ENCODE data around the gene SAXO2. TPM values are rescaled to one million over a fixed set of nuclear protein-coding genes. Genes with fewer than 3 reads are reported as not detected.
"Not testable (repeated sequence)": the region's sequence is repeated elsewhere in the genome, so short reads cannot be mapped to it uniquely, and the experiment has no call there.

Gene SAXO2
- total and polyA plus RNA-seq, 11 donors: 0.32 to 3.6 (median 2.1) TPM; not detected in 1

- DNase-seq: peak in 1 of 5 donors; percentile 58
- 80 to 90% (median 86%) methylated on average over 7 to 16 of the region's 19 CpGs for WGBS, 4 donors
These were observed 57.1 kb downstream of the SAXO2 start for GRCh38 chr15:82319522-82320278.

GRCh38 chr15:82320861-82321260 lies 58.2 kb downstream of the SAXO2 start:
- H3K9me3 ChIP-seq; DNase-seq; H3K4me1 ChIP-seq; H3K27me3 ChIP-seq; H3K27ac ChIP-seq; H3K36me3 ChIP-seq; ATAC-seq; intact Hi-C loops (cut with DNase I); H3K4me3 ChIP-seq: not testable (repeated sequence)
- WGBS, 4 donors: 60 to 78% (median 62%) methylated on average over 2 to 3 of the region's 6 CpGs; no CpG with 5 or more reads in 1 of the 4 donors

More at GRCh38 chr15:82319522-82320278, 57.1 kb downstream of the SAXO2 start:
- intact Hi-C loops (cut with DNase I); ATAC-seq; H3K4me3 ChIP-seq; H3K27me3 ChIP-seq; H3K4me1 ChIP-seq; H3K27ac ChIP-seq; H3K9me3 ChIP-seq; H3K36me3 ChIP-seq: not testable (repeated sequence)

DNA sequence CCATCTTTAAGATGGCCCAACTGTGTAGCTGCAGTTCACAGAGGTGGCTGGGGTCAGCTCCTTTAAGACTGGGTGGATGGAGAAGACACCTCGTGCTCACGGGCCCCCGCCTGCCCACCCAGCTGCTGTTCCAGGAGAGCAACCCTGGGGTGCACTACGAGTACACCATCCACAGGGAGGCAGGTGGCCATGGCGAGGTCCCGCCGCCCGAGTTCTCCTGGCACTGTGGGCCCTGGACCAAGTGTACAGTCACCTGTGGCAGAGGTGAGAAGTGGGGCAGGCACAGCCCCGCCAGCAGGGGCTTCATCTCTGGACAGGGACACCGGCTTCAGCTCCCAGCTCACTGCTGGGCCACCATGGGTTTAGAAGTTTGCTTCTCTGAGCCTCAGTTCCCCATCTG lies 59.9 kb downstream of the SAXO2 start:
- intact Hi-C loops (cut with DNase I); ATAC-seq: not testable (repeated sequence)

DNA sequence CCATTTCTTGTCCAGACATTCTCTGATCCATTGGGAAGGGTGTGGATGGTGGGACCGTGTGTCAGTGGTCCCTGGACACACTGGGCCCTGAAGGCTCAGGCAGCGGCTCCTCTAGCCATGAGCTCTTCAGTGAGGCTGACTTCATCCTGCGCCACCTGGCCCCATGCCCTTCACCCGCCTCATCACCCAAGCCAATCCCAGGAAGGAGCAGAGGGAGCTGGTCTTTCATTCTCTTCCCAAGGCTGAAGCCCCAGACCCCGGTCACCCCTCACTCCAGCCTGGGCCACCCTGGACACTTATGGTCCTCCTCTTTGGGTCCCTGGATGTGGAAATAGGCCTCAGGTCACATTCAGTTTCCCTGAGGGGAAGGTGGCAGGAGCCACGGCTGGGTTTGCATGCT lies 62.2 kb downstream of the SAXO2 start:
- WGBS, 4 donors: 72 to 92% (median 79%) methylated on average over 4 to 6 of the region's 6 CpGs
- H3K27me3 ChIP-seq; H3K9me3 ChIP-seq; intact Hi-C loops (cut with DNase I); ATAC-seq; DNase-seq; H3K4me3 ChIP-seq; H3K36me3 ChIP-seq; H3K4me1 ChIP-seq; H3K27ac ChIP-seq: not testable (repeated sequence)

More for the DNA sequence above, 59.9 kb downstream of the SAXO2 start:
- 69 to 73% methylated on average over 5 to 6 of the region's 10 CpGs; no CpG with 5 or more reads in 2 of the 4 donors for WGBS, 4 donors
- H3K27ac ChIP-seq, H3K36me3 ChIP-seq, H3K27me3 ChIP-seq, H3K9me3 ChIP-seq, H3K4me1 ChIP-seq, H3K4me3 ChIP-seq, DNase-seq: not testable (repeated sequence)

GRCh38 chr15:82325646-82326045 lies 63.0 kb downstream of the SAXO2 start:
- H3K27ac ChIP-seq; H3K27me3 ChIP-seq; H3K9me3 ChIP-seq; H3K4me1 ChIP-seq; ATAC-seq; H3K36me3 ChIP-seq; H3K4me3 ChIP-seq; intact Hi-C loops (cut with DNase I); DNase-seq: not testable (repeated sequence)
- WGBS, 4 donors: 89 to 100% (median 96%) methylated on average over 1 to 10 of the region's 10 CpGs

- DNase-seq; H3K4me3 ChIP-seq; H3K36me3 ChIP-seq; H3K9me3 ChIP-seq; H3K27me3 ChIP-seq; ATAC-seq; H3K4me1 ChIP-seq; H3K27ac ChIP-seq; intact Hi-C loops (cut with DNase I): not testable (repeated sequence)
- WGBS, 4 donors: 82 to 90% (median 88%) methylated on average over 15 to 23 of the region's 23 CpGs
These were observed 64.3 kb downstream of the SAXO2 start for GRCh38 chr15:82326896-82327295.

GRCh38 chr15:82327372-82327771 lies 64.8 kb downstream of the SAXO2 start:
- H3K4me3 ChIP-seq; H3K9me3 ChIP-seq; H3K27ac ChIP-seq; H3K36me3 ChIP-seq; H3K27me3 ChIP-seq; DNase-seq; ATAC-seq; H3K4me1 ChIP-seq; intact Hi-C loops (cut with DNase I): not testable (repeated sequence)
- 78 to 90% (median 85%) methylated on average over 2 to 8 of the region's 10 CpGs for whole genome bisulfite sequencing, 4 donors

- ATAC-seq: peak in 1 of 4 donors; percentile 33
- DNase-seq; H3K27me3 ChIP-seq; H3K36me3 ChIP-seq; H3K27ac ChIP-seq; intact Hi-C loops (cut with DNase I); H3K9me3 ChIP-seq; H3K4me3 ChIP-seq: not testable (repeated sequence)
- WGBS, 4 donors: 63 to 69% methylated on average over 6 to 7 of the region's 13 CpGs; no CpG with 5 or more reads in 2 of the 4 donors
- H3K4me1 ChIP-seq: peaks cover 0 to 14% (median 0%) of the 10 kb centered on the region in 12 donors
These were observed 66.4 kb downstream of the SAXO2 start for GRCh38 chr15:82329039-82329438.

DNA sequence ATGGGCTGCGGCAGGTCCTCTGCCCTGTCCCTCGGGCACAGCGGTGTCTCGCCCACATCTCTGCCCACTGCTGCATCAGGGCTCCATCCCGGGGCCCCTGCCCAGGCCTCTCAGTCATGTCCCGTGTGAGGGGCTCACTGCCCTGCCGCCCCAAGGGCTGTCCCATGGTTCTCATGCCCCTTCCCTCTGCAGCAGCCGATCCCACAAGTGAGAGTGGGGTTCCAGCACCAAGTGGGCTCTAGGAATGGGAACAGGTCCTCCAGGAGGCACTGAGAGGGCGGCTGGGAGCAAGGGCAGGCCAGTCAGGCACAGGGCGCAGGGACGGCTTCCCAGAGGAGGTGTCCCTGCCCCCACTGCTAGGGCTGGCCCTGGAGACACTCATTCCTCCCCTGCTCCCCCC lies 68.3 kb downstream of the SAXO2 start:
- H3K27me3 ChIP-seq; H3K4me3 ChIP-seq; ATAC-seq; H3K9me3 ChIP-seq; H3K36me3 ChIP-seq; DNase-seq; intact Hi-C loops (cut with DNase I); H3K27ac ChIP-seq: not testable (repeated sequence)
- 97 to 100% (median 100%) methylated on average over 2 to 7 of the region's 11 CpGs for WGBS, 4 donors
- peaks cover 0 to 15% (median 0%) of the 10 kb centered on the region in 12 donors for H3K4me1 ChIP-seq

GRCh38 chr15:82331576-82332304 lies 69.1 kb downstream of the SAXO2 start:
- DNase-seq; intact Hi-C loops (cut with DNase I): not testable (repeated sequence)

More at GRCh38 chr15:82331576-82332304, 69.1 kb downstream of the SAXO2 start:
- H3K4me1 ChIP-seq: peaks cover 0 to 15% (median 0%) of the 10 kb centered on the region in 12 donors
- H3K27ac ChIP-seq, H3K36me3 ChIP-seq, ATAC-seq, H3K4me3 ChIP-seq, H3K9me3 ChIP-seq, H3K27me3 ChIP-seq: not testable (repeated sequence)
- WGBS, 4 donors: 17 to 93% (median 82%) methylated on average over 1 to 3 of the region's 3 CpGs; no CpG with 5 or more reads in 1 of the 4 donors

All from heart left ventricle (tissue), 16 donors.